Progenitor cell of endocrine pancreas (in vitro differentiated cells): ENCODE data around the gene PKMYT1. TPM values are rescaled to one million over a fixed set of nuclear protein-coding genes. Genes with fewer than 3 reads are reported as not detected.

Source experiments
- DNase-seq: peaks from one replicate; pipeline ENCODE4 v3.0.0; 2021; ENCODE audit warnings: low spot score; ENCODE audit not compliant: unreplicated experiment
- H3K27ac Mint-ChIP-seq: 2 replicates; pipeline ENCODE4 v1.8.0; 2021; ENCODE audit warnings: mild to moderate bottlenecking, moderate library complexity, mixed read lengths
- H3K27me3 Mint-ChIP-seq: 2 replicates; pipeline ENCODE4 v1.8.0; 2021; ENCODE audit warnings: mixed read lengths
- H3K36me3 Mint-ChIP-seq: 2 replicates; pipeline ENCODE4 v1.8.0; 2022; ENCODE audit warnings: mixed read lengths; ENCODE audit not compliant: insufficient read depth
- H3K4me1 Mint-ChIP-seq: 2 replicates; pipeline ENCODE4 v1.8.0; 2021; ENCODE audit warnings: low read depth, mixed read lengths
- H3K4me3 Mint-ChIP-seq: 2 replicates; pipeline ENCODE4 v1.8.0; 2021; ENCODE audit warnings: low read depth, mild to moderate bottlenecking, moderate library complexity, mixed read lengths
- H3K9me3 Mint-ChIP-seq: 2 replicates; pipeline ENCODE4 v1.8.0; 2021; ENCODE audit warnings: low read depth, mixed read lengths
- CTCF ChIP-seq: fragments of 200-600 bp; sonication (generic); IDR thresholded peaks from one replicate; pipeline ENCODE4 v1.5.0; 2021; ENCODE audit warnings: antibody characterized with exemption, mild to moderate bottlenecking; ENCODE audit not compliant: unreplicated experiment
- total RNA-seq: library from RNA; stranded (reverse); gene quantifications from 2 replicates; pipeline ENCODE4 v1.2.1, GENCODE V29; 2021

Gene PKMYT1
- total RNA-seq, 1 donor from 2014 or later: 36.5 TPM

- no peak for DNase-seq
- Mint-ChIP-seq H3K4me3 (no peak overlapping the region), H3K27ac (no peak overlapping the region), H3K27me3 (no peaks in the 10 kb centered on the region), H3K4me1 (no peaks in the 10 kb centered on the region), H3K9me3 (no peaks in the 10 kb centered on the region), H3K36me3 (peaks cover 1% of the 10 kb centered on the region)
- no peak for TF ChIP-seq CTCF
These were observed 20.3 kb upstream of the PKMYT1 start for GRCh38 chr16:3000540-3000939.

GRCh38 chr16:2999929-3000328 lies 19.7 kb upstream of the PKMYT1 start:
- Mint-ChIP-seq H3K27me3 (no peaks in the 10 kb centered on the region), H3K4me3 (no peak overlapping the region), H3K9me3 (no peaks in the 10 kb centered on the region), H3K36me3 (peaks cover 1% of the 10 kb centered on the region), H3K27ac (no peak overlapping the region), H3K4me1 (no peaks in the 10 kb centered on the region)
- no peak for DNase-seq
- no peak for TF ChIP-seq CTCF

DNA sequence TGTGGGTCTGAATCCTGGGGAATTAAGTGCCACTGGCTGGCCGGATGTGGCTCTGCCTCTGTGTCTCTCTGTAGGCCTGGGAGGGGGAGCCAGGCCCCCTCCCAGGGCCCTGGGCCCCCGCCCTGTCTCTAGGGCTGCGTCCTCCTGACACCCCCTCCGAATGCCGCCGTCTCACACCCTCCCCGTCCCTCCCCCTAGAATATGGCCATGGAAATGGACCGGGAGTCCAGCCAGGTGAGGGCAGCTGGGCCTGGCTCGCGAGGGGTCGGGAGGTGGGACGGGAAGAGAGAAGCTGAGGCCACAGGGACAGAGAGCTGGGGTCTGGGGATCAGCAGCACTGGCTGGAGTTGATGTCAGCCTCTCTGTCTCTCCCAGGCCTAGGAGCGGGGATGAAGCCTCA lies 16.1 kb upstream of the PKMYT1 start:
- TF ChIP-seq CTCF: no peak
- no peak overlapping the region for H3K4me3 Mint-ChIP-seq
- no peaks in the 10 kb centered on the region for H3K9me3 Mint-ChIP-seq
- no peaks in the 10 kb centered on the region for H3K27me3 Mint-ChIP-seq
- no peak overlapping the region for H3K27ac Mint-ChIP-seq
- DNase-seq: no peak
- H3K4me1 Mint-ChIP-seq: no peaks in the 10 kb centered on the region
- no peaks in the 10 kb centered on the region for H3K36me3 Mint-ChIP-seq

DNA sequence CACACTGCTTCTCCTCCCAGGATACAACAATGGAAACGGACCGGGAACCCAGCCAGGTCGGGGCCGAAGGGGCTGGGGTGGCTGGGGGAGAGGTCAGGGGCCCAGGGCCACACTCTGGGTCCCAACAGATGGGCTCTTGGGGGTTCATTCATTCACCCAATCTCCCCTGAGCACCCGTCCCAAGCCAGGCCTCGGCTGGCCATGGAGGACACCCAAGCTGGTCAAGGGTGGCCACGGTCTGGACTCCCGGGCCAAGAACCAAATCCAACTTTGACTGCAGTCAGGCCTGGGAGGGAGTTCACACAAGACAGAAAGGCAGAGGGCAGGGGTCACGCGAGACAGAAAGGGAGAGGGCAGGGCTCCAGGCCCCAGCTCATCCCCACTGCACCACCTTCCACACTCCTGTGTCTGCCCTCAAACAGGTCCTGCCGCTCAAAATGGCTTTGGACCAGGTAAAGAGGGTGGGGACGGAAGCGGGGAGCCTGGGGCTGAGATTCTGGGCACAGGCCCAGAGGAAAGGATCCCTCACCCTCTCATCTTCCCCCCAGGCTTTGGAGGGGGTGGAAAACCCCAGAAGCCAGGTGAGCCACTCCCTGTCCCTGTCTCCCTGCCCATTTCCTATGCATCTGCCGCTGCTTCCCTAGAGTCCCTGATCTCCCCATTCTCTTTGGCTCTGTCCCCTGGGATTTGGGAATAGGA lies 12.3 kb upstream of the PKMYT1 start:
- Mint-ChIP-seq H3K4me3 (no peak overlapping the region), H3K9me3 (no peaks in the 10 kb centered on the region)

GRCh38 chr16:2991566-2992261 lies 11.5 kb upstream of the PKMYT1 start:
- H3K9me3 Mint-ChIP-seq: no peaks in the 10 kb centered on the region
- H3K27me3 Mint-ChIP-seq: no peaks in the 10 kb centered on the region
- DNase-seq: no peak
- TF ChIP-seq CTCF: no peak
- H3K4me3 Mint-ChIP-seq: no peak overlapping the region
- no peak overlapping the region for H3K27ac Mint-ChIP-seq
- peaks cover 2% of the 10 kb centered on the region for H3K4me1 Mint-ChIP-seq
- no peaks in the 10 kb centered on the region for H3K36me3 Mint-ChIP-seq

More for the DNA sequence above, 12.3 kb upstream of the PKMYT1 start:
- Mint-ChIP-seq H3K27ac (no peak overlapping the region), H3K4me1 (peaks cover 2% of the 10 kb centered on the region), H3K27me3 (no peaks in the 10 kb centered on the region), H3K36me3 (no peaks in the 10 kb centered on the region)
- TF ChIP-seq CTCF: no peak
- no peak for DNase-seq
